Coronary artery (tissue), 2 donors: ENCODE data around the gene LIMS3.
"Not testable (repeated sequence)": the region's sequence is repeated elsewhere in the genome, so short reads cannot be mapped to it uniquely, and the experiment has no call there.

ENCODE experiments used
- DNase-seq: peaks from one replicate; pipeline ENCODE4 v3.0.0-alpha.2; 2017; ENCODE audit warnings: low spot score
- H3K27ac ChIP-seq, 2 donors: fragments of 200-600 bp; sonication (generic); one replicate each; pipeline ENCODE4 v1.5.1; 2016 to 2019
- H3K4me3 ChIP-seq: fragments of 200-600 bp; sonication (generic); 2 replicates; pipeline ENCODE4 v1.5.1; 2016; ENCODE audit warnings: mild to moderate bottlenecking, moderate library complexity

The LIMS3 gene, protein sequence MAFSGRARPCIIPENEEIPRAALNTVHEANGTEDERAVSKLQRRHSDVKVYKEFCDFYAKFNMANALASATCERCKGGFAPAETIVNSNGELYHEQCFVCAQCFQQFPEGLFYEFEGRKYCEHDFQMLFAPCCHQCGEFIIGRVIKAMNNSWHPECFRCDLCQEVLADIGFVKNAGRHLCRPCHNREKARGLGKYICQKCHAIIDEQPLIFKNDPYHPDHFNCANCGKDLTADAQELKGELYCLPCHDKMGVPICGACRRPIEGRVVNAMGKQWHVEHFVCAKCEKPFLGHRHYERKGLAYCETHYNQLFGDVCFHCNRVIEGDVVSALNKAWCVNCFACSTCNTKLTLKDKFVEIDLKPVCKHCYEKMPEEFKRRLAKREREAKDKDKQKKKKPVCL

GRCh38 chr2:109898462-109899336, at the start of gene LIMS3:
Gene LIMS3 (plus strand): TSS chr2:109898688. CDS start chr2:109898729, 41 bp downstream.
- not testable (repeated sequence) for H3K27ac ChIP-seq, DNase-seq, H3K4me3 ChIP-seq

- H3K27ac ChIP-seq, DNase-seq, H3K4me3 ChIP-seq: not testable (repeated sequence)
Measured at GRCh38 chr2:109871129-109871751, 27.2 kb upstream of the LIMS3 start.

DNA sequence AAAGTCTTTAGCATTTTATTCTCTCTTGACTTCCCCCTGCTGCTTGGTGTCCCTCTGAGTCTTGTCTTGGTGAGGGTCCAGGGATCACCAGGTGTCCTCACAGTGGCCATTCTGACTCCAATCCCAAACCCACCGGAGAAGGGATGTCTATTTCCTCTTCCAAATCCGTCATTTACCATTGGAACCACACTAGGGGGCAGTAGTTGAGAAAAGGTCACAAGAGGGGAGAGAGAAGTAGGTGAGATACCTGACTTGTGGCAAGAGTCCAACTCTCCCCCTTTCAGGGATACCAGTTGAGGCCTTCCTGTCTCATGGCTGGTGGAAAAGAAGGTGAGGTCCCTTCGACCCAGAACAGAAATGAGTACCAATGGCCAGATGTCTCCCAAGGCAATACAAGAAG, 21.9 kb upstream of the LIMS3 start:
- H3K4me3 ChIP-seq, DNase-seq, H3K27ac ChIP-seq: not testable (repeated sequence)

GRCh38 chr2:109882112-109882511, 16.4 kb upstream of the LIMS3 start:
- not testable (repeated sequence) for DNase-seq, H3K4me3 ChIP-seq, H3K27ac ChIP-seq

DNA sequence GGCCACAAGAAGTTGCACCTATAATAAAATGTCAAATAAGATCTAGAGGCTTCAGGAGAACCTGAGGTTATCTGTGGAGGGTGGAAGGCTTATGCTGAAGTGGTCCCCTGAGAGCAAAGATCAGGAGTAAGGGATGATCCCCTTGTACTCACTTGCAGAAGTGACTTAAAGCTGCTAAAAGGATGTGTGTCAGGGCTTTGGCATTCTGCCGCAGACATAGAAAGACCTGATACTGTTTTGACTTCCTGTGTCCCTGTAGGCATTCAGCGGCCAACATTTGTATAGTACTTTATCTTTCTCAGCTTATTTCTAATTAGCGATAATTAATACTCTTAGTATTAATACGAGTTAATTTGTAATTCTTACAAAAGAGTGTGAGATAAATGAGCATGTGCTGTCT, 10.1 kb upstream of the LIMS3 start:
- H3K4me3 ChIP-seq, DNase-seq, H3K27ac ChIP-seq: not testable (repeated sequence)

GRCh38 chr2:109889909-109890308, 8.6 kb upstream of the LIMS3 start:
- not testable (repeated sequence) for H3K27ac ChIP-seq, H3K4me3 ChIP-seq, DNase-seq

DNA sequence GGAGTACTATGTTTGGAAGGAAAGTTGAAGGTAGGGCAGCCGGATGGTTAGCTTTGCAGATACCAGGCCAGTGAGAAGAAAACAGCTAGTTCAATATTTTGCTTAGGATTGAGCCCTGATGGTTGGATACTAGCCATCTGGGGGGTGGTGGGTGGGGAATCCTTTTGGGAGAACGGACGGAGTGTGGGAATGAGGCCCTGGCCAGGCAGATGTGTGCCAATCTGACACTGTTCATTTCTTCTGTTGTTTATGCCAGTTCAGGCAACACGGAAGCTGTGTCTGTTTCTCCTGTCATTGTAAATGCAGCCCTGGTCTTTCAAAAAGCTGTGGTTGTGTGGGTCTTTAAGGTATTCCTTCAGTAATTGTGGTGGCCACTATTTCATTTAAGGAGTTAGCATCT, 7.5 kb upstream of the LIMS3 start:
- not testable (repeated sequence) for H3K4me3 ChIP-seq, DNase-seq, H3K27ac ChIP-seq

GRCh38 chr2:109893736-109894135, 4.8 kb upstream of the LIMS3 start:
- H3K4me3 ChIP-seq, DNase-seq: not testable (repeated sequence)

GRCh38 chr2:109894141-109894540, 4.3 kb upstream of the LIMS3 start:
- DNase-seq, H3K27ac ChIP-seq, H3K4me3 ChIP-seq: not testable (repeated sequence)

More at GRCh38 chr2:109893736-109894135, 4.8 kb upstream of the LIMS3 start:
- not testable (repeated sequence) for H3K27ac ChIP-seq

DNA sequence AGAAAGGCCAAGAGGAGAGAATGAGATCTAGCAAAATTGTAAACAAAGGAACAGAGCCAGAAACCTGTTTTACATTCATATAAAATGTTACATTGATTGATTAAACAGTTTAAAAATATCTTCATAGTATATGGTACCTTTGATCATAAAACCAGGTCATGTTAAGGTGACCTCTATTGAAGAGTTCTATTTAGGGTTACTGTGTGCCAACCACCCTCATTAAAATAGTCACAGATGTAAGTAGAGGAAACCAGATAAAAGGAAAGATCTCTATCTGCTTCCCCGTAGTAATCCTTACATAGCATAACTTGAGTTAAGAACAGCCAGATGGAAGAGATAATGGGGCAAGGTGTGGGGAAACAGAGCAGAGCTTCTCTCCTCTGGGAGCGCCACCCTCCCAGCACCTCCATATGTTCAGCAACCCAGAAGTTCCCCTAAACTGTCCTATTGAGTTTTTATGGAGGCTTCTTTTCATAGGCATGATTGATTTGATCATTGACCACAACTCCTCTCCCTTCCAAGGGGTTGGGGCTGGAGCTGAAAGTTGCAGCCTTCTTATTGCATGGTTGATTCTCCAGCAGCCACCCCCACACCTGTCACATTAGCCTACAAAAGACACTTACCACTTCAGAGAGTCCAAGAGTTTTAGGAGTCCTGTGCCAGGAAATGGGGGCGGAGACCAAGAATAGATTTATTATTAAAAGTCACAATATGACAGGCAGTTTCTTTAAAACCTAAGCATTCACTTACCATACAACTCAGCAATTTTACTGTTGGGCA, 3.2 kb upstream of the LIMS3 start:
- H3K27ac ChIP-seq, H3K4me3 ChIP-seq, DNase-seq: not testable (repeated sequence)

DNA sequence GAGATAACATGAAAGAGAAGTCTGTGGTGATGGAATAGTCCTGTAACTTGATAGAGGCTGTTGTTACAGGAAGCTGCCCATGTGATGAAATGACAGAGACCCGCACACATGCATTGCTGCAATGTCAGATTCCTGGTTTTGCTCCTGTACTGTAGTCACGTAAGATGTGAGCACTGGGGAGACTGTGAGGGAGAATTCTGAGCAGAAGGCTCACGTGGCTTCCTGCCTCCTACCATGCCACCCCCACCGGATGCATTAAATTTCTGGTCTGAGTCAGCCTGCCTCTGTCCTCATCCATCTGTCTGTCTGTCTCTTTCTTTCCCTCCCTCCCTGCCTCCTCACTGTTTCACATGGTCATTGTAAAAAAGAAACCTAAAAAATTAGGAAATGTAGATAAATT, 2.3 kb upstream of the LIMS3 start:
- not testable (repeated sequence) for DNase-seq, H3K27ac ChIP-seq, H3K4me3 ChIP-seq

DNA sequence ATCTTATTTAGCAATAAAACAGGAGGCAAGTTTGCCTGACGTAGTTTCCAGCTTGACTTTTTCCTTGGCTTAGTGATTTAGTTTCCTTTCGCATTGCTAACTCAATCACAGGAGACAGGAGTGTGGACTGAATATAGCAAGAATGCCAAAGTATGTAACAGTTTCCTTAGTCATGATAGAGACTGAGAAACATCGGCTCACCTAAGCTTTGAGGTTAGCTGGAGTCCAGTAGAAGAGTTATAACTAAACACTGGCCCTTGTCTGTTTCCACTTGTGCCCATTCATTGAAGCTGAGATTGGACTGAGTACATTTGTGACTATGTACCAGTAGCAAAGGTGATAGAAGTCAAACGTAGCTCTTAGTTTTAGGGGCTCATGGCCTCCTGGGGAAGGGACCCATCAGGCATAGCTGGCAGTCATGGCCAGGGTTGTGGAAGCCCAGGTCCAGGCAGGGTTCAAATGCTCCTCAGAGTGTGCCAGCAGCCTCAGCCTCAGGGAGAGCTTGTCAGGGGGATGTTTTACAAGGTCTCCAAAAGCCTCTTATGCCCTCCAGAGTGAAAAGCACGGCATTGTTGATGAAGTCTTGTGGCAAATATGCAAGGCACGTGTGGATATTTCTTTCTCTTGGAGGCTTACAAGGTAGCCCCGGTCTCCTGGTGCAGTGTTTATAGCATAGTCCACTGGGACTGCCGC, 573 bp upstream of the LIMS3 start:
- not testable (repeated sequence) for H3K4me3 ChIP-seq, H3K27ac ChIP-seq, DNase-seq

DNA sequence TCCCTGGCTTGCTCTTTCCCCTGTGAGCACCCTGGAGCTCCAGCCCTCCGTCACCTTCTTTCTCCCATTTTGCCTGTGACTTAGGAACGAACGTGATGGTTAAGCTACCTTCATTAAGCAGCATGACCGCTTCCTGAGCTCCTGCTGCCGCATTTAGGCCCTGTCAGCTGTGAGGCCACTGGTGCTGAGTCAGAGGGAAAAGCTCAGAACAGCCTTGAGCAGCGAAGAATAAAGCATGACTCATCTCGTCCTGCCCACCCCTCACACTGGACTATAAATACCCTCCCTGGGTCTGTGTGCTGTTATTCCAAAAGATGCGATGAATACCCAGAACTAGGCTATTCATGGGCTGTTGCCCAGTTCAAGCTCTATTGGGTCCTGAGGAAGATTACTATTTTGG, 7.3 kb downstream of the LIMS3 start:
- not testable (repeated sequence) for DNase-seq, H3K27ac ChIP-seq, H3K4me3 ChIP-seq

- H3K4me3 ChIP-seq, DNase-seq, H3K27ac ChIP-seq: not testable (repeated sequence)
Measured at GRCh38 chr2:109908626-109909025, 10.1 kb downstream of the LIMS3 start.

DNA sequence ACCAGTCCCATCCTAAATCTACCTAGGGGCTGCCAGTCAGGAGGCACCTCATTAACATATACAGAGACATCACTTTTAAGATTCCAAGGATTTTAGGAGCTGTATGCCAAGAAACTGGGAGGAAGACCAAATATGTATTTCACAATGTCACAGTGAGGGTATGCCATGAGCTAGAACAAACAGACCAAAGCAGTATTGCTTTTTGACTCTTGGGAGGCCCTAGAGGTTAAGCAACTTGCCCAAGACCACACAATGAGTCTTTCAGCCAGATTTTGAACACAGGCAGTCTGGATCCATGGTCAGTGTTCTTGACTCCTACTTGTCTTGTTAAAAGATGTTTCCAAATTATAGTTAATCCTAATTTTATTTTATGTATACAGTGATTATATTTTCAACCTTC, 12.3 kb downstream of the LIMS3 start:
- DNase-seq, H3K27ac ChIP-seq, H3K4me3 ChIP-seq: not testable (repeated sequence)

DNA sequence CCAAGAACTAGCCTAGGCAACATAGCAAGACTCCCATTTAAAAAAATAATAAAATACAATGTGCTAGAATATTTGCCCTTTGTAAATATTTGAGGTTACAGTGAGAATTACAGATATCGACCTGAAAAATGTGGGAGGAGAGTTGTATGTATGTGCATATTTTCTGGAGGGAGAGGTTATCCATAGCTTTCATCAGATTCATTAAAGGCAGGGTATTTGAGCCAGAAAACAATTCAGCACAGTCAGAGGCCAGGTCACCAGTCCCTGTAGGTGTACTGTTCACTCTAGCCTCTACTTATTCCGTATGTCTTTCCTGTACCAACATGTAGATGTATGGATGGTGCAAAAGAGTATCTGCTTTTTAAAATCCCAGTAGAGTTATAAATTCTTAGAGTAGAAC, 15.4 kb downstream of the LIMS3 start:
- DNase-seq, H3K27ac ChIP-seq, H3K4me3 ChIP-seq: not testable (repeated sequence)

DNA sequence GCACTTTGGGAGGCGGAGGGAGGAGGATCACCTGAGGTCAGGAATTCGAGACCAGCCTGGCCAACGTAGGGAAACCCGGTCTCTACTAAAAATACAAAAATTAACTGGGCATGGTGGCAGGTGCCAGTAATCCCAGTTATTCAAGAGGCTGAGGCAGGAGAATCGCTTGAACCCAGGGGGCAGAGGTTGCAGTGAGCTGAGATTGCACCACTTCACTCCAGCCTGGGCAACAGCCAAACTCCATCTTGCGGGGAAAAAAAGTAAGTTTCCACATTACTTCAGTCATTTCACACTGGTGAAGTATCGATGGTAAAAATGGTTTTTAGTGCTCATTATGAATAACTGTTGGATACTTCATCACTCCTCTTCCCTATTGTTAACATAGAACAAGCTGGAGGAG, 16.1 kb downstream of the LIMS3 start:
- H3K27ac ChIP-seq, DNase-seq, H3K4me3 ChIP-seq: not testable (repeated sequence)

DNA sequence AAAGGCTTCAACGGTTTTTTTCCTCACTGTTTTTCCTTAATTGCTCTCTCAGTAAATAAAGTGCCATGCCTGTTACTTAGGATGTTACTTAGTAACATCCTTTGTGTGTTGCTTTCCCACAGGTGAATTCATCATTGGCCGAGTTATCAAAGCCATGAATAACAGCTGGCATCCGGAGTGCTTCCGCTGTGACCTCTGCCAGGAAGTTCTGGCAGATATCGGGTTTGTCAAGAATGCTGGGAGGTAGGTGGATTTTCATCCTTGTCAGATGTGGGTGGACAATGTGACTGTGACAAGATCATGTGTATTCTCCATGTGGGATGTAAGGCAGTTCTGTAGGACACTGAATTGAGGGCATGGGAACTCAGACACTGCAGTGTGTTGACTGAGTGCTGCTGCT, 17.3 kb downstream of the LIMS3 start:
- not testable (repeated sequence) for DNase-seq, H3K4me3 ChIP-seq, H3K27ac ChIP-seq
